Skeletal muscle tissue (tissue), 4 donors: ENCODE measurements around the gene PAK6. TPM values are rescaled to one million over a fixed set of nuclear protein-coding genes. Genes with fewer than 3 reads are reported as not detected.
A peak's percentile ranks its signal among the peaks of the same experiment; 100 is the strongest.

Experiments used
- H3K27ac ChIP-seq: one replicate; pipeline ENCODE4 v1.7.0; 2013; ENCODE audit warnings: mild to moderate bottlenecking, low read depth, low read length, inconsistent platforms
- H3K27me3 ChIP-seq, 3 donors: one replicate each; pipeline ENCODE4 v1.7.0; 2013; ENCODE audit warnings: low read length in 3 of 3; ENCODE audit not compliant: control insufficient read depth in 3 of 3, insufficient read depth in 3 of 3
- H3K36me3 ChIP-seq, 3 donors: one replicate each; pipeline ENCODE4 v1.7.0; 2013; ENCODE audit warnings: low read length in 3 of 3; ENCODE audit not compliant: control insufficient read depth in 3 of 3, insufficient read depth in 3 of 3
- H3K4me1 ChIP-seq, 3 donors: one replicate each; pipeline ENCODE4 v1.7.0; 2013; ENCODE audit warnings: low read length in 3 of 3, mild to moderate bottlenecking in 3 of 3; ENCODE audit not compliant: control insufficient read depth in 3 of 3, insufficient read depth in 3 of 3
- H3K4me3 ChIP-seq, 3 donors: one replicate each; pipeline ENCODE4 v1.7.0; 2013; ENCODE audit warnings: low read length in 3 of 3
- H3K9ac ChIP-seq, 3 donors: one replicate each; pipeline ENCODE4 v1.7.0; 2013; ENCODE audit warnings: low read length in 3 of 3, mild to moderate bottlenecking in 3 of 3, moderate library complexity in 2 of 3, low read depth in 1 of 3
- H3K9me3 ChIP-seq, 3 donors: one replicate each; pipeline ENCODE4 v1.7.0; 2013; ENCODE audit warnings: low read length in 3 of 3; ENCODE audit not compliant: control insufficient read depth in 3 of 3
- total RNA-seq: library from RNA; depleted of rRNA; stranded (reverse); fragments of >200 nt; gene quantifications from one replicate; pipeline ENCODE4 v1.2.3, GENCODE V29; 2014
- donor health status: Osteomylitis.

The PAK6 gene
- total RNA-seq, 1 donor from 2014 or later: 1.0 TPM

DNA sequence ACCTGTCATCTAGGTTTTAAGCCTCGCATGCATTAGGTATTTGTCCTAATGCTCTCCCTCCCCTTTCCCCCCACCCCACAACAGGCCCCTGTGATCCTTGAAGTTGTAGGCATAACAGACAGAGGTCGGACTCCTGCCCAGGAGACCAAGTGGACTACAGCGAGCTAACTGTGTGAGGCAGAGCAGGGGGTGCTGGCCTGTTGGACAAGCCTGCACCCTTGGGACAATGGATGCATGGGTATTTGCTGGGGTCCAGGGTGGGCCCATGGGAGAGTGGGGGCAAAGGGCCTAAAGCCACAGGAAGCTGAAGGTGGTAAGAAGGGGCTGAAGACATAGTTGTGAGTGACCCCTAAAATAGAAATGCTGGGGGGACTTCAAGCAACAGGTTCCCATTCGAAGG lies 66.4 kb downstream of the PAK6 start:
- H3K27ac ChIP-seq: no peak overlapping the region
- H3K4me3 ChIP-seq: no peak overlapping the region
- no peaks in the 10 kb centered on the region for H3K36me3 ChIP-seq
- H3K9me3 ChIP-seq: no peaks in the 10 kb centered on the region
- H3K27me3 ChIP-seq: peaks cover 0 to 9% (median 0%) of the 10 kb centered on the region in 3 donors
- H3K4me1 ChIP-seq: peaks cover 0 to 4% (median 0%) of the 10 kb centered on the region in 3 donors
- H3K9ac ChIP-seq: no peak overlapping the region

- Histone ChIP-seq H3K9me3 (no peaks in the 10 kb centered on the region), H3K27ac (no peak overlapping the region), H3K4me3 (peak overlapping the region in 2 of 3 donors; percentile 17 to 23)
Measured at GRCh38 chr15:40306371-40306770, 67.5 kb downstream of the PAK6 start.

DNA sequence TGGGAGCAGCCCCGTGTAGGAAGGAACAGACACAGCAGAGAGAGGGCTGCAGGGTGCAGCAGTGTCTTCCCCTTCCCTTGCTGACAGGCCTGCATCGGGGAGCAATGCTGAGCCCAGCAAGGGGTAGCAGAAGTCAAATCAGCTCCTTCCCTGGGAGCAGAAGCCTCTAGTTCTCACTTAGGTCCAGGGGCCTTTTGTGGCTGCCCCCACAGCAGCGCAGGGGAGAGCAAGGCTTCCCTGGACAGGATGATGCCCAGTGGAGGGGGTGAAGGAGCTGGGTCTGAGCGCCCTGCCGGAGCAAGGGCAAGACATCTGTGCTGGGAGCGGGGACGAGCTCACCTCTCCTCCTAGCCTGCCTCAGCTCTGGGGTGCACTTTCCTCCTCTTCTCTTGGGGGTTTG lies 68.0 kb downstream of the PAK6 start:
- no peak overlapping the region for H3K27ac ChIP-seq
- H3K9me3 ChIP-seq: no peaks in the 10 kb centered on the region
- H3K4me1 ChIP-seq: peaks cover 0 to 4% (median 0%) of the 10 kb centered on the region in 3 donors
- H3K36me3 ChIP-seq: no peaks in the 10 kb centered on the region
- H3K4me3 ChIP-seq: peak overlapping the region; percentile 23 to 43 (median 35)
- H3K27me3 ChIP-seq: peaks cover 0 to 11% (median 4%) of the 10 kb centered on the region in 3 donors
- no peak overlapping the region for H3K9ac ChIP-seq

More at GRCh38 chr15:40306371-40306770, 67.5 kb downstream of the PAK6 start:
- H3K27me3 ChIP-seq: peaks cover 0 to 9% (median 4%) of the 10 kb centered on the region in 3 donors
- H3K9ac ChIP-seq: no peak overlapping the region
- peaks cover 0 to 4% (median 0%) of the 10 kb centered on the region in 3 donors for H3K4me1 ChIP-seq
- no peaks in the 10 kb centered on the region for H3K36me3 ChIP-seq

GRCh38 chr15:40307421-40308211 lies 68.8 kb downstream of the PAK6 start, which contains the start of gene PLCB2:
PLCB2 (minus strand) TSS chr15:40307935; CDS start chr15:40307672, 263 bp downstream.
- H3K27ac ChIP-seq: peak within 1 kb of the TSS; percentile 44
- peaks cover 0 to 15% (median 7%) of the 10 kb centered on the region in 3 donors for H3K27me3 ChIP-seq
- H3K4me3 ChIP-seq: peak within 1 kb of the TSS; percentile 23 to 50 (median 35)

GRCh38 chr15:40309344-40309862 lies 70.5 kb downstream of the PAK6 start:
- no peak overlapping the region for H3K9ac ChIP-seq
- H3K27ac ChIP-seq: no peak overlapping the region
- H3K4me3 ChIP-seq: no peak overlapping the region
- no peaks in the 10 kb centered on the region for H3K36me3 ChIP-seq
- no peaks in the 10 kb centered on the region for H3K9me3 ChIP-seq
- peaks cover 5 to 14% (median 7%) of the 10 kb centered on the region in 3 donors for H3K4me1 ChIP-seq
- H3K27me3 ChIP-seq: peaks cover 0 to 14% (median 7%) of the 10 kb centered on the region in 3 donors

More at GRCh38 chr15:40307421-40308211, 68.8 kb downstream of the PAK6 start, which contains the start of gene PLCB2:
- no peak within 1 kb of the TSS for H3K9ac ChIP-seq
- peaks cover 0 to 4% (median 0%) of the 10 kb centered on the region in 3 donors for H3K4me1 ChIP-seq
- H3K9me3 ChIP-seq: no peaks in the 10 kb centered on the region
- no peaks in the 10 kb centered on the region for H3K36me3 ChIP-seq

- peaks cover 5 to 14% (median 12%) of the 10 kb centered on the region in 3 donors for H3K4me1 ChIP-seq
- no peak overlapping the region for H3K9ac ChIP-seq
- no peaks in the 10 kb centered on the region for H3K9me3 ChIP-seq
- peaks cover 0 to 14% (median 7%) of the 10 kb centered on the region in 3 donors for H3K27me3 ChIP-seq
- H3K27ac ChIP-seq: no peak overlapping the region
- H3K36me3 ChIP-seq: no peaks in the 10 kb centered on the region
- no peak overlapping the region for H3K4me3 ChIP-seq
Measured at GRCh38 chr15:40310001-40310959, 71.4 kb downstream of the PAK6 start.

- Histone ChIP-seq H3K9me3 (no peaks in the 10 kb centered on the region), H3K27me3 (peaks cover 0 to 14% (median 7%) of the 10 kb centered on the region in 3 donors)
Measured at GRCh38 chr15:40310993-40311392, 72.1 kb downstream of the PAK6 start.

DNA sequence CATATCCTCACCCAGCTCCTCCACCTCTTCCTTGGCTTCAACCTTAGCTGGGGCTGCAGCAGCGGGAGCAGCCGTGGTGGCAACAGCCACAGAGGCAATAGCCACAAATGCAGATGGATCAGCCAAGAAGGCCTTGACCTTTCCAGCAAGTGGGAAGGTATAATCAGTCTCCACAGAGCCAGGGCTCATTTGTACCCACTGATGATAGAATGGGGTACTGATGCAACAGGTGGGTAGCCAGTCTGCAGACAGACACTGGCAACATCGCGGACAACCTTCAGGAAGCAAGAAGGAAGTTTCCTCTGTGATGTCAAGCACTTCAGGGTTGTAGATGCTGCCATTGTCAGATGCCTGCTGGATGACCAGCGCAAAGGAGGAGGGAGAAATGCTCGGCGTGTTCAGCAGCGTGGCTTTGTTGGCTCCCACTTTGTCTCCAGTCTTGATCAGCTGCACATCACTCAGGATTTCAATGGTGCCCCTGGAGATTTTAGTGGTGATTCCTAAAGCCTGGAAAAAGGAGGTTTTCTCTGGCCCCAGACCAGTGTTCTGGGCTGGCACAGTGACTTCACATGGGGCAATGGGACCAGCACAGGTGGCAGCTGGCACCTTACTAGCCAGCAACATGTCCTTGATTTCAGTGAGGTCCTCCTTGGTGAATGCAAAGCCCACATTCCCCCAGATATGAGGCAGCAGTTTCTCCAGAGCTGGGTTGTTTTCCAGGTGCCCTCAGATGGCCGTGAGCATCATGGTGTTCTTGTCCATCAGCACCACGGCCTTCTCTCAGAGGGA lies 73.7 kb downstream of the PAK6 start:
- Histone ChIP-seq H3K4me3 (no peak overlapping the region), H3K27ac (no peak overlapping the region), H3K4me1 (peaks cover 5 to 12% (median 11%) of the 10 kb centered on the region in 3 donors), H3K9ac (no peak overlapping the region), H3K9me3 (no peaks in the 10 kb centered on the region), H3K27me3 (peaks cover 0 to 14% (median 7%) of the 10 kb centered on the region in 3 donors), H3K36me3 (no peaks in the 10 kb centered on the region)

More at GRCh38 chr15:40310993-40311392, 72.1 kb downstream of the PAK6 start:
- peaks cover 5 to 14% (median 12%) of the 10 kb centered on the region in 3 donors for H3K4me1 ChIP-seq
- no peak overlapping the region for H3K4me3 ChIP-seq
- no peaks in the 10 kb centered on the region for H3K36me3 ChIP-seq
- H3K27ac ChIP-seq: no peak overlapping the region
- no peak overlapping the region for H3K9ac ChIP-seq
